HG03565 (cell line): Measurements from ENCODE around the gene SNTG2.

Experiments
- ATAC-seq: cut with Tn5 transposase; IDR thresholded peaks from one replicate; pipeline ENCODE4 v1.9.1; 2021; ENCODE audit warnings: mild to moderate bottlenecking, moderate library complexity; ENCODE audit not compliant: unreplicated experiment

SNTG2 gene

DNA sequence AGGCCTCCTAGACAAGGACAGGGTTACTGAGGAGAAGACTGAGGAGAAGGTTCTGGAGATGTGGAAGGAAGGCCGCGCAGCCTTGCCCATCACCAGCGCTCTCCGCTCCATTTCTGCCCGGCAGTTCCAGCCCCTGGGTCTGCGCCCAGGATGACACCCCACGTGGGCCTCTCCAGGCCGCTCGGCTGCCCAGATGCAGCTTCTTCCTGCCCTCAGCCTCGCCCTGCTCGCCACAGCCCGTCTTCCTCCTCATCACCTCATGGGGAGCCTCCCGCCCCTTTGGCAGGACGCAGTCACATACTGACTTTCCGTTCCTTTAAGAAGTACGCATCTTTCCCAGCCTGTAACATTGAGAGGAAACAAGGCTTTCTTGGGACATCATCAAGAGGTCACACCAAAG, 37.1 kb downstream of the SNTG2 start:
- ATAC-seq, result no peak

DNA sequence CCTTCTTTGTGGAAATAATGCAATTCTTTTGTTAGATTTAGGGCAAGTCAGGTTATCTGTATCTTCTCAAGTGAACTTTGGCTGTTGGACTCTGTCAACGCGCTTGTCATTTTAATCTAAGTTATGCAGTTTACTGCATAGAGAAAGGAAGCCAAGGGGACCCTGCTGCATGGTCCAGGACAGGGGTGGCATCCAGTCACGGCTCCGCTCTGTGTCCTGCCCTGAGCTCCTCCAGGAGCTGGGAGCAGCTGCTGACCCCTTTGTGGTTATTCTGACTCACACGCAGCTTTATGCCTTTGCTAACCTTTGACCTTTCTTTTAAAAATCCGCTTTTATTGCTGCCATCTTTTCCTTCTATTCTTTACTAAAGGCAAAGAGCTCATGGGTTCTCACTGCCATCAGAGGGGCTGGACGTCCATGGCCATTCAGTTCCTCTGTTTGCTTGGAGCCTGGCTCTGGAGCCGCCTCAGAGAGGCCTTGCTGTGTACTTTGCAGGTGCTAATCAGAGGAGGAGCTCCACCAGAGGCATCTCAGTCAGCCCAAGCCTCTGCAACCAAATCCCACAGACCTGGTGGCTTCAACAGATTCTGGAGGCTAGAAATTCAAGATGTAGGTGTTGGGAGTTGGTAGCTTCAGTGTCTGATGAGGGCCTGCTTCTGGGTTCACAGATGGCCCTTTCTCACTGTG, 39.3 kb downstream of the SNTG2 start:
- no peak for ATAC-seq

DNA sequence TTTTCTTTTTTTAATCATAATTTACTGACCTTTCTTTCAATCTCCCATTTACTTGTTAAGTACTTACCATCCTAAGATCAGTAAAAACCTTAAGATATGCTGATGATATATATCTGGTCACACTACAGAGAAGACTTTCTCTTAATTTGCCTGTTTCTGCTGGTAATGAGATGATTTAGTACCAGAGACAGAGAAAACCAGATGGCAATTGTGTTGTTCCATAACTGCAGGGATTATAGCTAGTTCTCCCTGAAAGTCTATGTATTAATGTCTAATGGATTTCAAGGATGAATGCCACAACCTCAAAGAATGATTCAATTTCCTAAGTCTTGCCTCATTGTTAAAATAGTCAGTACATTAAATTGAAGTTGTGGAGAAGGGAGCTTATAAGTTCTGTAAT, 40.3 kb downstream of the SNTG2 start:
- ATAC-seq, result no peak

DNA sequence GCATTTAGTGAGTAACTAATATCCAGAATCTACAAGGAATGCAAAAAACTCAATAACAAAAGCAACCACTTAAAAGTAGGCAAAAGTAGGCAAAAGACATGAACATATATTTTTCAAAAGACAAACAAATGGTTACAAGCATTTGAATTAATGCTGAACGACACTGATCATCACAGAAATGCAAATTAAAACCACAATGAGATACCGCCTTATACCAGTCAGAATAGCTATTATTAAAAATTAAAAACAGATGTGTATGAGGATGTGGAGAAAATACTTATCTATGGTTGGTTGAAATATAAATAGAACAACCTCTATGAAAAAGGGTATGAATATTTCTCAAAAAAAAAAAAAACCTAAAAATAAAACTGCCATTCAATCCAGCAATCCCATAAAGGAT, 51.7 kb downstream of the SNTG2 start:
- ATAC-seq, result no peak

DNA sequence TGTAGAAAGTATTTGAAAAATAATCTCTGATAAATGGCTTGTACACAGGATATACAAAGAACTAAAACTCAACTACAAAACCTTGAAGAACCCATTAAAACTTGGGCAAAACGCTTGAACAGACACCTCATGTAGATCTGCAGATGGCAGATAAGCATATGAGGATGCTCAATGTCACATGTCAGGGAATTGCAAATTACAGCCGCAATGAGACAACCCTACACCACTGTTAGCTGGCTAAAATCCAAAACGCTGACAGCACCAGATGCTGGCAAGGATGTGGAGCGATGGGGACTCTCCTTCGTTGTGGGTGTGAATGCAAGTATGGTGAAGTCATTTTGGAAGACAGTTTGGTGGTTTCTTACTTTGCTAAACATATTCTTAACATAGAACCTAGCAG, 53.7 kb downstream of the SNTG2 start:
- ATAC-seq, result no peak

DNA sequence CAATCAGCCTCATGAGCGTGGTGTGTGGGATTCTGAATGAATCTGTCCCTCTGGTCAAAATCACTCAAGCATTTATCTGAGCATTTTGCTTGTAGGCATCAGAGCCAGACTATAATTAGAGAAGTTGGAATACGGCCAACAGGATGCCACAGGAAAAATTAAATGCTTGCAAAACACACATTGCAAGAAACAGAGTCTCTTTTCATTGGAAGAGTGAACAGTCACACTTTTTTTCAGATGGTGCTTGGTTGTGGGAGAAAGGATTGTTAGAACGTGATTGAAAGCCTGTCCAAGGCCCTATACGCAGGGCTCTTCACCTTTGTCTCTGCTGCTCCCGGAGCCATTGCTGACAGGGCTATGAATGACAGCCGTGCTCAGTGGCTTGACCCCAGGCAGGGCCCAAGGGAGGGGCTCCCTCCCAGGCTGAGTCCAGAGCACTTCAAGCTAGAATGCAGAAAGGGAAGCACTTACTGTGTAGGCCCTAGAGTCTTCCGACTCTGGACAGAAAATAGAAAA, 59.8 kb downstream of the SNTG2 start:
- ATAC-seq, result no peak

DNA sequence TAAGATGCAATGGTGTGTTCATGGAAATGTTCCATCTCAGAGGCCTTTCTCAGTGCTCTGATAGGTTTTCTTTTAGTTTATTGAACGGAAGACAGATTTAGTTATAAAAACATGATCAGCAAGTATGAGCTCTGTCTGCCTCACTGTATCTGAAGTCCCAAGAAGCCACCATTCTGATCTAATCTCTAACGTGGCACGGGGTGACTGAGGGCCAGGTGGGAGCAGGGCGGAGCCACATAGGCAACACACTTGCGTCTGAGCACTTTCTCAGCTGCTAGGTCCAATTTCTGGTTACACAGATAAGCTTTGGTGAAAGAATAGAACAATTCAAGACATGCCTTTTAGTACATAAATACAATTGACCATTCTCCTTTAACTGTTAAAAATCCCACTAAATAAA, 60.4 kb downstream of the SNTG2 start:
- no peak for ATAC-seq

DNA sequence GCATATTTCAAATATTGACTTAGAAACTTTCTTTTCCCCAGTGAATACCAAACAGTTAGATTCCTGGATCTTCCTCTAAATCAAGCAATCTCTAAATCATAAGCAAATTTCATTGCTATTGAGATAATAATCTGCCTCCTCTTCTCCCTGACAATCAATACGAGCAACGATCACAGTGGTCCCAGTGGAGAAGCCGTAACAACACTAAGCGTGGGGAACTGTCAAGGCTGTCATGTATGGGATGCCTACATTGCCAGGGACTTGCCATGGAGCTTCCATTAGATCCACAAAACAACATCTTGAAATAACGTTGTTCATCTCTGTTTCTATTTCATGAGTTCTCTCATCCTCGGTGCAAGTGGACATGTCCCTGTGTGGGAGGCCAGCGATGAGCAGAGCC, 61.3 kb downstream of the SNTG2 start:
- no peak for ATAC-seq

DNA sequence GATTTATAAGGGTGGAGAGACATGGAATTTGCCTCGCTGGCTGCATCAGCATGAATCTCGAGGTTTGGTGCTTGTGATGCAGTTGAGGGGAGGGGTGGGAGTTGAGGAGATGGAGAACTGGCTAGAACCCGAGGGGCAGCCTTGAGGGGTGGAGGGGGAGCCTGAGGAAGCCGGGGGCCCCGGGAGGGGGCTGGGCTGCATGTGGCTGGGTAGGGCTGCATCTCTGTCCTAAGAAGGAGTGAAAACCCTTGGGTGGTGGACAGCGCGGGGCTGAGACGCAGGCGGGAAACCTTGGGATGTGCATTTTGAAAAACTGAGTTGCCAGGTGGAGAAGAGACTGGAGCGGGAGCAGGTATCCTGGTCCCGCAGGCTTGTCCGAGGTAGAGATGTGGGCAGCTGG, 64.2 kb downstream of the SNTG2 start:
- no peak for ATAC-seq

DNA sequence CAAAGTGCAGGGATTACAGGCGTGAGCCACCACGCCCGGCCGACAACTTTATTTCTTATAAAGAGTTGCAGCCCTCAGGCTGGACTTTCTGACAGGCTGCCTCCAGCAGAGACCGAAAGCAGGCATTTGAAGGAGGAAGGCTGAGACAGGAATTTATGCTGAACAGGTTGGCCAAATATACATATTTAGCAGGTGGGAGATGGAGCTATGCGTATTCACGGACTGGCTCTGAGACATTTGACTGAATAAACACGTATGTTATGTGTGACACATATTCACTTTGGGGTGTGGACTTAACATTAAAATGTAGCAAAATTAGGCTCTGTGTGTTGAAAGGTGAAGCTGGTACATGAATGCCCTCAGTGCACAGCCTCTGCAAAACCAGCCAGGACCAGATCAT, 65.9 kb downstream of the SNTG2 start:
- no peak for ATAC-seq

DNA sequence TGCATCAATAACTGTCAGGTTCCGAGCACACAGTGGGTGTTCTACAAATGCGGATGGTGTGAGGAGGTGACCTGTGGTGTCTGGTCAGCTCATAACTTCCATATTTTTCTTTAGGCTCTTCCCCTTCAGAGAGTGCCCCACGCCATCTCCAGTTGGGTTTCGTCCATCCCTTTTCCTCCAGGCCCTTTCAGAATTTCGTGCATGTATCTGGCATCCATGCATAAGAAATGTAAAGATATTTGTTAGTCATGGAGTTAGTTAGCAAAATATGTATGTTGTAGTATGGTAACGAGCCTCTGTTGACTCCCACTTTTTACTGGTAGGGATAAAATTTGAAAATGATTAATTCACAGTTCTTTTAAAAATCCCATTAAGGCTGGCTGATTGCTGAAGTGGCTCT, 67.2 kb downstream of the SNTG2 start:
- ATAC-seq, result no peak

DNA sequence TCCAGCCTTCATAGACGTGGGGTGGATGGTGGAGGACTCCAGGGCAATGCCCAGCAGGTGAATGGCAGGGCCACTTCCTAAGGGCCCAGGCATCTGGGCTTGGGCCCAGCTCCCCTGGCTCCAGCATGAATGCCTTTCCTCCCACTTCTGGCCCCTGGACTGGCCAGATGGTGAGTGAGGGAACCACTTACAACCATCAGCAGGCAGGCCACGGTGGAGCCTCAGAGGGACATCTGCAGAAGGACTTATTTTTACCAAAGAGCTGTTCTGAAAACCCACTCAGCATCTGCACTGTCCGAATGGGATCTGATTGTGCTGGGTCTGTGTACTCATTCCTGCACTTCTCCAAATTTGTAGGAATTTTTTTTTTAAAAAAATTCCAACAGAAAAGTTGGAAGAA, 69.6 kb downstream of the SNTG2 start:
- ATAC-seq, result no peak

DNA sequence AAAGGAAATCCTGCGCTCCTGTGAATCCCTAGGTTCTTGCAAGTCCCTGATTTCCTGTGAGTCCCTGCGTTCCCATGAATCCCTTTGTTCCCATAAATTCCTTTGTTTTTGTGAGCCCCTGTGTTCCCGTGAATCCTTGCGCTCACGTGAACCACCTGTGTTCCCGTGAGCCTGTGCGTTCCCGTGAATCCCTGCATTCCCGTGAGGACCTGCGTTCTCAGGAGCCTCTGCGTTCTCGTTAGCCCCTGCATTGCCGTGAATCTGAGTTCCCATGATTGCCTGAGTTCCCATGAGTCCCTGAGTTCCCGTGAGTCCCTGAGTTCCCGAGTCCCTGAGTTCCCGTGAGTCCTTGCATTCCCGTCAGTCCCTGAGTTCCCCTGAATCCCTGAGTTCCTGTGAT, 71.5 kb downstream of the SNTG2 start:
- no peak for ATAC-seq

DNA sequence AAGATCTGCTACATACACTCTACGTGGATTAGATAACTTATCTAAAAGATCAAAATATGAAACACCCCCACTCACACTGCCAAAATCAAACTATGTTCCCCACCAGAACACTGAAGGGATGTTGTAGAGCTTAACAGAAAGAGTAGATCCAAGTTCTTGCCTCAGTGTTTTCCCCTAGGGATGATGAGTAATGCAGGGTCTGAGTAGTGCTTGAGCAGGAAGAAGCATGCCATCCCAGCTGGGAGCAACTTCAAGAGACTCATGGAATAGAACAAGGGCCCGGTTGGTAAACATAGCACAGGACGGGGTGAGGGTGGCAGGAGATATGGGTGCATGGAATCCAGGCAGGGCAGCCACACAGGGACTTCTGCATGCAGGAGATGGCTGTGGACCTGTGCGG, 74.3 kb downstream of the SNTG2 start:
- ATAC-seq, result no peak

DNA sequence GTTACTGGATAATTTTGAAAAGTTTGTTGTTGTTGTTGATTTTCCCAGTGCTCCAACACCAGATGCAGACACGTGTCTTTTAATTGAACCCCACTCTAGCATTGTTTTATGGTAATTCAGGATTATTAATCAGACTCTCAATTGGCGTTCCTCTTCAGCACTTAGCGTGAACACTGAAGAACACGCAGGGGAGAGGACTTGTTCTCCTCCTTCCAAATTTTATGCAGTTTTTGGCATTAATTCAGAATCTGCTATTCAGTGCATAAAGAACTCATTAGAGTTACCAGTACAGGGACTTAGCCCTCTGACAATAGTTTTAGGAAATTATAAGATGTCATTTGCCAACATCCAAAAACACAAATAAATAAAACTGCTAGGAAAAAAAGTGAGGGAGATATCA, 75.5 kb downstream of the SNTG2 start:
- no peak for ATAC-seq

DNA sequence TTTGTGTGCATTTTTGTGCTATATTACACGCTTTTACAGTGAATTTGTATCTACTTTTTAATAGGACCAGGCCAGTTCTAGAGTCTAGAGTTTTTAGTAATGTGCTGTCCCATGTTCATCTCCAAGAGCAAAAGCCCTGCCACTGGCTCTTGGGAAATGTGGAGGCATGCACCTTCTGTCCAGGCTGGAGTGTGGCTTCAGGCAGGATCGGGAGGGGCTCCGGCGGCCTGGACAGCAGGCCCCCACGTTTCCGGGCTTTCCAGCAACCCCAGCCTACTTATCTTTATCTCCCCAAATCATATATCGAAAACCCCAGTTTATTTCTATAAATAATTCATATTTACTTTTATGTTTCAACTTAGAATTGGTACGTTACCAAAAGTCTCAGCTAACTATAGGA, 78.2 kb downstream of the SNTG2 start:
- ATAC-seq, result no peak

DNA sequence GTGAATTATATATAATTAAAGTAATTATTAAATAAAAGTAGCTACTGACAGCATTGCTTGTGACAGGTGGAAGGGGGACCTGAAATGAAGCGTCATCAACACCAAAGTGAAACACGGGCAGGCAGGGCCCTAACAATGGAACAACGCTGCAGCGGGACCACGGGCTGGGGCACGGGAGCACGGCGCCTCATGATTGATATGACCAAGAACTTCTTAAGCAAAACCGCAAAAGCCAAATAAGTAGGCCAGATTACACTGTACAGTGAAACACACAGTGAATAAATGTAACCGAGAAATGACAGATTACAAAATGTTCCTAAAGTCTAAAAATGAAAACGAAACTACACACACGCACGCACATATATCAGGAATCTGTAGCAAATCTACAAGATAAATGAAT, 81.4 kb downstream of the SNTG2 start:
- ATAC-seq, result no peak

DNA sequence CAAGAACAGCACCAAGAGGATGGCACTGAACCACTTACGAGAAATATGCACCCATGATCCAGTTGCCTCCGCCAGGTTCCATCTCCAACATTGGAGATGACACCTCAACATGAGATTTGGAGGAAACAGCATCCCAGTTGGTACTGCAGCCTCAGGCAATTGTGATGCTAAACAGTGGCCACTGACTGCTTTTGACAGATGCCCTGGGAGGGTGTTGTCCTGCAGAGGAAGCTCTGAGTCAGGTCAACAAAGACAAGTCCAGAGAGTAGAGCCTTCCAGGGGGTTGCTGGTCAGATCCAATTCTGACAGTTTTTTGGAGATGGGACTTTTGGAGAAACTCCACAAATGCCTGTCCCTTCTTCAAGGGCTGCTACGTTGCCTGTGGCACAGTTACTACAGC, 82.4 kb downstream of the SNTG2 start:
- no peak for ATAC-seq

DNA sequence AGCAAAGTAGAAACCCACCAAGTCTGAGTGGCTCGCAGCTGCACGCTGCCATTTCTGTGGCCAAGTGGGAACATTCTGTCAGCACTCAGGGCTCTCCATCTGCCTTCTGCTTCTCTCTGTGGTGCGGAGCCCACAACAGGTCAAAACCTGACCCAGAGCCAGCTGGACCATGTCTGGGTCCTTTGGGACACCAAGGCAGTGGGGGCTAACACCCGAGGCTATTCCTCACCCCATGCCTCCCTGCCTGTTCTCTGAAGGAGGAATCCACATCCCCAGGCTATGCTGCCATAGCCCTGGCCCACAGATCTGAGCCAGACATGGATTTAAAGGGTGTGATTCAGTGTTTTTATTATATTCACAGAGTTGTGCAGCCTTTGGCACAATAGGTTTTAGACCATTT, 86.4 kb downstream of the SNTG2 start:
- ATAC-seq, result no peak

DNA sequence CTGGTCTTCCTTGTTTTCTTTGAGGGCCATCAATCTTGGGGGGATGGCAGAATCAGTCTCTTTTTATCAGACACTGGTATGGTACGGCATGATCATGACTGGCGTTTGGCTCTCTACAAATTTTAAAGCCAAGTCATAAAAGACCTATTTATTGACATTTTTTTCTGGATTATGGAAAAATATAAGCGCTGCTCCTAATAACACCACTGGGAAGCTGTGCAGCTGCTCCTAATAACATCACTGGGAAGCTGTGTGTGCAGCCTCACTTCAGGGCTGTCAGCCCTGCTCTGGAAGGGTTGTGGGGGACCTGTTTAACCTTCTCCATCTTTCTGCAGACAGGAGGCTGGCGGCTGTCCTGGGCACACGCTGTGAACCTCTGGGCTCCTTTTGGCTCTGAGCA, 88.9 kb downstream of the SNTG2 start:
- no peak for ATAC-seq

DNA sequence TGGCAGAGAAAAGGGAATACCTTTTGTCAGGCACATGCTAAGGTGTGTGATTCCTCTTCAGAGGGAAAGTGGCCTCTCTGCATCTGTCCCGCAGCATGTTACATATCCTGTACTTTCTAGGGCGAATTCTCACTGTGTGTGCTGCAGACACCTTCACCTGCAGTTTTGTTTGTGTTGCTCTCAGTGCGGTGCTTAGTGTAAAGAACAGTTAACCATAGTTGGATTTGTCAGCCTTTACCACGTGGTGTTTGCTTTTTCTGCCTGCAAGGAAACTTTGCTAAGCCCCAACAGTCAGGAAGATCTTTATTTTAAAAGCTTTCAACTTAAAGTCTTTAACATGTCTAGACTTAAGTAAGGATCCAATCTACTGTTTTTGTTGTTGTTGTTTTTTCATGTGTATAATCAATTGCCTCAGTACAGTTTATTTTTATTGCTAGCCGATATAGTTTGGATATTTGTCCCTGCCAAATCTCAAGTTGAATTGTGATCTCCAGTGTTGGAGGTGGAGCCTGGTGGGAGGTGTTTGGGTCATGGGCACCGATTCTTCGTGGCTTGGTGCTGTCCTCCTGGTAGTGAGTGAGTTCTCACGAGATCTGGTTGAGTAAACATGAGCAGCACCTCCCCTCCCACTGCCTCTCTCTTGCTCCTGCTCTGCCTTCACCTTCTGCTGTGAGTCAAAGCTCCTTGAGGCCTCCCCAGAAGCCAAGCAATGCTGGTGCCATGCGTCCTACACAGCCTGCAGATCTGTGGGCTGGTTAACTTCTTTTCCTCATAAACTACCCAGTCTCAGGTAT, 90.6 kb downstream of the SNTG2 start:
- no peak for ATAC-seq

DNA sequence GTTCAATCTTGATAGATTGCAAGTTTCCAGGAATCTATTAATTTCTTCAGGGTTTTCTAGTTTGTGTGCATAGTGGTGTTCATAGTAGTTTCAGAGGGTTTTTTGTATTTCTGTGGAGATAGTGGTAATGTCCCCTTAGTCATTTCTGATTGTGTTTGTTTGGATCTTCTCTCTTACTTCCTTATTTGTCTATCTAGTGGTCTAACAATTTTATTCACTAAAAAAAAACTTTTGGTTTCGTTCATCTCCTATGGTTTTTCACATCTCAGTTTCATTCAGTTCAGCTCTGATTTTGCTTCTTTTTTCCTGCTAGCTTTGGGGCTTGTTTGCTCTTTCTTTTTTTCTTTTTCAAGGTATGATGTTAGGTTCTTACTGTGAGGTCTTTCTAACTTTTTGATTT, 94.5 kb downstream of the SNTG2 start:
- peak; percentile 92 for ATAC-seq

DNA sequence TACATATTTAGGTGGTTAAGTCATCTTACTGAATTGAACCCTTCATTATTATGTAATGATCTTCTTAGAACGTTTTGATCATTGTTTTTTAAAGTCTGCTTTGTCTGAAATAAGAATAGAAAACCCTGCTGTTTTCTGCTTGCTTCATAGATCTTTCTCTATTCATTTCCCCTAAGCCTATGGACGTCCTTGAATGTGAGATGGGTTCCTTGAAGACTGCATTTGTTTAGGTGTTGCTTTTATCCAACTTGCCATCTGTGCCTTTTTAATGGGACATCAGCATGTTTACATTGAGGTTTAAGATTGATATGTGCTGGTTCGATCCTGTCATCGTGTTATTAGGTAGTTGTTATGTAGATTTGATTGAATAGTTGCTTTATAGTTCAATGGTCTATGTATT, 95.4 kb downstream of the SNTG2 start:
- ATAC-seq, result no peak
